NCI-H1105 treated with DMSO at 0.1 percent for 48 hours (cell line): ENCODE measurements around the gene RELL1.

Experiments used
- DNase-seq: peaks from one replicate; lab custom pipeline; 2025; lab: John Stamatoyannopoulos, UW

RELL1 gene

GRCh38 chr4:37597034-37597433 lies 89.1 kb downstream of the RELL1 start:
- no peak for DNase-seq

GRCh38 chr4:37595875-37596680 lies 90.1 kb downstream of the RELL1 start:
- no peak for DNase-seq

- no peak for DNase-seq
Observed at GRCh38 chr4:37594099-37594498, 92.1 kb downstream of the RELL1 start.

- no peak for DNase-seq
Observed at GRCh38 chr4:37591349-37591748, 94.8 kb downstream of the RELL1 start.

- DNase-seq: no peak
Observed at GRCh38 chr4:37590016-37590415, 96.2 kb downstream of the RELL1 start.

- no peak for DNase-seq
Observed at GRCh38 chr4:37588150-37588549, 98.0 kb downstream of the RELL1 start.

GRCh38 chr4:37586194-37586593 lies 100.0 kb downstream of the RELL1 start:
- no peak for DNase-seq

- no peak for DNase-seq
Observed at GRCh38 chr4:37584493-37585060, 101.6 kb downstream of the RELL1 start.

- no peak for DNase-seq
Observed at GRCh38 chr4:37584071-37584470, 102.1 kb downstream of the RELL1 start.

- DNase-seq: no peak
Observed at GRCh38 chr4:37573566-37573965, 112.6 kb downstream of the RELL1 start.

- DNase-seq: no peak
Observed at GRCh38 chr4:37568489-37568888, 117.7 kb downstream of the RELL1 start.

GRCh38 chr4:37567836-37568235 lies 118.3 kb downstream of the RELL1 start:
- DNase-seq: no peak

GRCh38 chr4:37562592-37562991 lies 123.6 kb downstream of the RELL1 start:
- no peak for DNase-seq

GRCh38 chr4:37561803-37562207 lies 124.4 kb downstream of the RELL1 start:
- DNase-seq: peak; percentile 6

- DNase-seq: no peak
Observed at GRCh38 chr4:37561196-37561802, 124.9 kb downstream of the RELL1 start.
